Aorta (tissue), 5 donors: ENCODE measurements around the gene EFR3B. TPM values are rescaled to one million over a fixed set of nuclear protein-coding genes. Genes with fewer than 3 reads are reported as not detected.
"Not testable (repeated sequence)": the region's sequence is repeated elsewhere in the genome, so short reads cannot be mapped to it uniquely, and the experiment has no call there.

Source experiments
- ATAC-seq: fragments of 200-7000 bp; cut with Tn5 transposase; one replicate; pipeline ENCODE4 v1.9.1; 2022; ENCODE audit warnings: moderate library complexity; ENCODE audit not compliant: low FRiP score
- DNase-seq, 2 donors: peaks; one replicate each; pipeline ENCODE4 v3.0.0-alpha.2; 2020
- H3K27ac ChIP-seq, 2 donors: one replicate each; pipeline ENCODE4 v1.5.1; 2013; ENCODE audit warnings: low read length in 2 of 2, mild to moderate bottlenecking in 2 of 2, moderate library complexity in 2 of 2, control low read depth in 1 of 2, inconsistent platforms in 1 of 2, low read depth in 1 of 2
- H3K27me3 ChIP-seq, 2 donors: one replicate each; pipeline ENCODE4 v1.6.1; 2013; ENCODE audit warnings: control low read depth in 1 of 2, low read length in 1 of 2, mild to moderate bottlenecking in 1 of 2, moderate library complexity in 1 of 2; ENCODE audit not compliant: insufficient read depth in 2 of 2, control insufficient read depth in 1 of 2
- H3K36me3 ChIP-seq, 2 donors: one replicate each; pipeline ENCODE4 v1.6.1; 2013; ENCODE audit warnings: control low read depth in 1 of 2, low read length in 1 of 2, mild to moderate bottlenecking in 1 of 2; ENCODE audit not compliant: insufficient read depth in 2 of 2, control insufficient read depth in 1 of 2
- H3K4me1 ChIP-seq, 2 donors: one replicate each; pipeline ENCODE4 v1.6.1; 2013; ENCODE audit warnings: low read length in 2 of 2, control low read depth in 1 of 2, mild to moderate bottlenecking in 1 of 2, moderate library complexity in 1 of 2; ENCODE audit not compliant: insufficient read depth in 2 of 2, control insufficient read depth in 1 of 2
- H3K4me3 ChIP-seq, 2 donors: one replicate each; pipeline ENCODE4 v1.5.1; 2013; ENCODE audit warnings: low read length in 2 of 2, control low read depth in 1 of 2, mild to moderate bottlenecking in 1 of 2
- H3K9me3 ChIP-seq: one replicate; pipeline ENCODE4 v1.6.1; 2013; ENCODE audit warnings: mild to moderate bottlenecking, low read length; ENCODE audit not compliant: control insufficient read depth
- WGBS, 2 donors: extraction: QIAGEN DNeasy Blood & Tissue Kit; methylation state at CpG; one replicate each; pipeline ENCODE4 v1.1.7; 2013; 5-methylcytosine and 5-hydroxymethylcytosine counted together
- intact Hi-C, 2 donors: fragments of 100-400 bp; cut with DNase I; formaldehyde crosslinking; loops; one replicate each; pipeline versions ENCODE4 v1.14.2 to v1.15.0; 2022
- polyA plus RNA-seq, 2 donors: library from polyadenylated mRNA; stranded (reverse); fragments of 200-250 nt; gene quantifications; one replicate each; pipeline ENCODE4 v1.2.3, GENCODE V29; 2013
- total RNA-seq, 2 donors: library from RNA; stranded (reverse); fragmentation: NEBNext Ultra II Directional; extraction: Animal tissue kit (Norgen Biotek cat#: 25700); gene quantifications; one replicate each; pipeline ENCODE4 v1.2.1, GENCODE V29; 2021
- donor health status: healthy with polysubstance abuse.
- donor health status: Bipolar disorder and iron deficiency.
- donor health status: DM: no; HTN: no; CAD: no.
- donor health status: DM: no; HTN: no; CAD: no.
- donor health status: DM: yes; HTN: yes; CAD: no.

EFR3B gene
- total and polyA plus RNA-seq, 4 donors, result 0.36 to 1.3 (median 0.88) TPM

- H3K36me3 ChIP-seq, result not testable (repeated sequence)
These were observed 60.5 kb downstream of the EFR3B start for GRCh38 chr2:25102352-25102751.

DNA sequence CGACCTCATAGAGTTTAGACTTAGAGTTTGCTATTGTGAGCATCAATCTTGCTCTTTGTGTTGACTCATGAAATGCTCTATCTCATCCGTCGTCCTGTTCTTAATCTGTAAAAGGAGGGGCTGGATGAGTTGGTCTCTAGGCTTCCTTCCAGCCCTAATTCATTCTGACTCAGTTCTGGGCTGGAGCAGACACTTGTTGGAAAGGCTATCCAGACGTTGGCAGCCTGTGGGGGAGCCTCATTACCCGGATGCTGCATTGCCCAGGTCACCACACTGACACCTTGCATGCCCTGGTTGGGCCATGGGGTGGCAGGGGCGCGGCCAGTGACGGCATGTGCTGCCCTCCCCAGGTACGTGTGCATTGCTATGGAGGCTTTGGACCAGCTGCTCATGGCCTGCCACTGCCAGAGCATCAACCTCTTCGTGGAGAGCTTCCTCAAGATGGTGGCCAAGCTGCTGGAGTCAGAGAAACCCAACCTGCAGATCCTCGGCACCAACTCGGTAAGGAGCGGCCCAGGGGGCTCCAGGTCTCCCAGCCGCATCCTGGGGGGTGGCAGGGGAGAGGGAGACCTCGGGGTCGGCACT is 61.5 kb downstream of the EFR3B start:
- peak; percentile 61 for ATAC-seq
- no peaks in the 10 kb centered on the region for H3K4me1 ChIP-seq
- 72 to 76% methylated on average over 16 of the region's 16 CpGs for WGBS, 2 donors

More at GRCh38 chr2:25102352-25102751, 60.5 kb downstream of the EFR3B start:
- ATAC-seq, H3K4me3 ChIP-seq, H3K27me3 ChIP-seq, H3K27ac ChIP-seq, H3K4me1 ChIP-seq, intact Hi-C loops, H3K9me3 ChIP-seq, DNase-seq: not testable (repeated sequence)
- 89 to 94% methylated on average over 7 of the region's 7 CpGs for WGBS, 2 donors

GRCh38 chr2:25104736-25105135 is 62.9 kb downstream of the EFR3B start:
- intact Hi-C loops, result no loop called here
- H3K4me3 ChIP-seq, result no peak overlapping the region
- DNase-seq (no peak), ATAC-seq (no peak)
- H3K36me3 ChIP-seq, result no peaks in the 10 kb centered on the region
- H3K27ac ChIP-seq, result no peak overlapping the region
- no peaks in the 10 kb centered on the region for H3K9me3 ChIP-seq
- no peaks in the 10 kb centered on the region for H3K4me1 ChIP-seq
- 91 to 96% methylated on average over 5 of the region's 5 CpGs for WGBS, 2 donors
- no peaks in the 10 kb centered on the region for H3K27me3 ChIP-seq

More for the DNA sequence above, 61.5 kb downstream of the EFR3B start:
- DNase-seq, result no peak
- no peak overlapping the region for H3K27ac ChIP-seq
- no peaks in the 10 kb centered on the region for H3K9me3 ChIP-seq
- H3K27me3 ChIP-seq, result no peaks in the 10 kb centered on the region
- H3K4me3 ChIP-seq, result no peak overlapping the region
- intact Hi-C loops, result no loop called here
- no peaks in the 10 kb centered on the region for H3K36me3 ChIP-seq

DNA sequence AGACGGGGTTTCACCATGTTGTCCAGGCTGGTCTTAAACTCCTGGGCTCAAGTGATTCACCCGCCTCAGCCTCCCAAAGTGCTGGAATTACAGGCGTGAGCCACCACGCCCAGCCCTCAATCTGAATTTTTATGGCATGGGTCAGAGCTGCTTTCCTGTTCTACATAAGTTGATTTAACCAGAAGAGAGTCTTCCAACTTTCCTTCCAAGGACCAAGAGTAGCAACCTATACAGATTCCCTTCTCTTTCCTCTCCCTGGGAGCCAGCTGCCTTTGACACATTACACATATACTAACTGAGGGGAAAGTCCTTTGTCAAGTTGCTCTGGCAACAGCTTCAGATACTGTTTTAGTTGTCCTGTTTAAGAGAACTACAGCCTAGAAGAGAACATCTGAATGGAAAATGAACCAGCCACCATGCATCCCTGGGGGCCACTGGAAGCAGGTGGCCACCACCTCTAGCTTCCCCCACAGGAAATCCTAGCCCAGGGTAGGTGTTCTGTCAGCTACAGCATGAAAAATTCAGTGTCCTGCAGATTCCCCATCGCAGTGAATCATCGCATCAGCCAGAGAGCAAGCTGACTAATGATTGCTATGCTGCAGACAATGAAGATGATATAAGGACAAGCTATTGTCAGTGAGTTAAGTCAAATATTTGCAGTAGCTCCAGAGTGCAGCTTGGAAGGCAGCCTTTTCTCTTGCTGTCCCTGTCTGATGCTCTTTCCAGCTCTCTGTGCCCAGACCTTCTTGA is 63.6 kb downstream of the EFR3B start:
- Histone ChIP-seq H3K4me1 (no peaks in the 10 kb centered on the region), H3K27ac (no peak overlapping the region), H3K27me3 (no peaks in the 10 kb centered on the region), H3K9me3 (no peaks in the 10 kb centered on the region), H3K36me3 (no peaks in the 10 kb centered on the region), H3K4me3 (no peak overlapping the region)
- 90 to 98% methylated on average over 6 of the region's 6 CpGs for WGBS, 2 donors
- no peak for DNase-seq
- intact Hi-C loops, result no loop called here
- ATAC-seq, result no peak

DNA sequence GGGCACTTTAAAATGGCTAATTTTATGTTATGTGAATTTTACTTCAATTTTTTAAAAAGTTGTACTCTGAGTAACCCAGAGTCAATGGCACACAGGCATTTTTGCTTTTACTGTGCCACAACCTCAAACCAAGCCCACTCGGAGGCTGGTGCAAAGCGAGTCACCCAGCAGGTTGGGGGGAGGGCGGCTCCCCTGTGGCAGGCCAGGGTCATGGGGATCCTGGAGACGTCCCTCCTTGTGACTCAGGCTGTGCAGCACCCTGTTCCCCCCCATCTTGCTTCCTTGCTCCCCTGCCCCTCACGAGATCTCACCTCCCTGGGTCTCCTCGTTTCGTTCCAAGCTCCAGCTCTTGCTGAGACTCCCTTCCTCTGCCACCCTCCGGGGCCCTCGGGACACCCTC is 67.9 kb downstream of the EFR3B start:
- Histone ChIP-seq H3K27me3 (no peaks in the 10 kb centered on the region), H3K4me3 (no peak overlapping the region), H3K36me3 (no peaks in the 10 kb centered on the region), H3K4me1 (no peaks in the 10 kb centered on the region), H3K27ac (no peak overlapping the region), H3K9me3 (no peaks in the 10 kb centered on the region)
- ATAC-seq (no peak), DNase-seq (no peak)
- 89 to 90% methylated on average over 7 to 9 of the region's 9 CpGs for WGBS, 2 donors
- intact Hi-C loops, result no loop called here

DNA sequence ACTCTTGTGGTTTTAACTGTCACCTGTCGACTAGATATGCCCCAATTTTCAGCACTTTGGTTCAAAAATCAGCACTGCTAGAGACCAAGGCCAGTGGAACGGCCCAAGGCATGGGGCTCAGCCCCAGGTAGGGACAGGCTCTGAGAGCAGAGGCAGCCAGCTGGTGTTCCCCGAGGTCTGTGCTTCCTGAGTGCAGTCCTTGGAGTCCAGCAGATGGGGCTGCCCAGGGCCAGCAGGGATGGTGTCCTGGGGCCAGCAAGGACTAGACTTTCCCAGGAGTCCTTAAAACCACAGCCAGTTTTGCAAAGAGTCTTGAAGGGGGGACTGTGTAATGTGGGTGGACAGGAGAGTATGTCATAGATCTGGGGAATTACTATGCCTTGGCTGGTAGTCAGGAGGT is 70.2 kb downstream of the EFR3B start:
- WGBS, 2 donors, result 93 to 95% methylated on average over 3 of the region's 3 CpGs
- DNase-seq, result no peak

DNA sequence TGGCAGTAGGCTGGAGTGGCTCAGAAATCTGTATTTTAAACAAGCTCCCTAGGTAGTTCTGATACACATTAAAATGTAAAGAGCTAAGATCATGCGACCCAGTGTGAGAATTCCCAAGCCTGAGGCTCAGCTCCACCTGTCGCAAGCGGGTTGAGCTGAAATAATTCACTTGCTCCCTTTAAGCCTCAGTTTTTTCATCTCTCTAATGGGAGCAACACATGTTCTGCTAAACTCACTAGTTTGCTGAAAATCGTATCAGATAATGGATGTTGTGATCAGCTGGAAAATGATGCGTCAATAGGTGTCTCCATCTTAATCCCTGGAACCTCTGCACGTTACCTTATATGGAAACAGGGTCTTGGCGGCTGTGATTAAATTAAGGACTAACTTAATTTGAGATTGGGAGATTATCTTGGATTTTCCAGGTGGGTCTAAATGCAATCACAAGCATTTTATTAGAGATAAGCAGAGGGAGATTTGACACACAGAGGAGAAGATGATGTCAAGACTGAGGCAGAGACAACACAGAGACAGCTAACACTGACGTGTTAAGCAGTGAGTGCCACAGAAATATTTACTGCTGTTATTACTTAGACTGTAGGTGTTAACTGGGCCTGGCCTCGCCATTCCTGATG is 73.5 kb downstream of the EFR3B start:
- no peaks in the 10 kb centered on the region for H3K9me3 ChIP-seq
- intact Hi-C loops, result no loop called here
- H3K4me1 ChIP-seq, result no peaks in the 10 kb centered on the region
- no peak overlapping the region for H3K4me3 ChIP-seq
- H3K27ac ChIP-seq, result no peak overlapping the region
- H3K27me3 ChIP-seq, result no peaks in the 10 kb centered on the region
- DNase-seq, result no peak
- 94 to 95% methylated on average over 9 of the region's 9 CpGs for WGBS, 2 donors
- ATAC-seq, result no peak
- no peaks in the 10 kb centered on the region for H3K36me3 ChIP-seq

More for the DNA sequence above, 70.2 kb downstream of the EFR3B start:
- ATAC-seq, result no peak
- intact Hi-C loops, result no loop called here
- H3K27me3 ChIP-seq, result no peaks in the 10 kb centered on the region
- no peak overlapping the region for H3K4me3 ChIP-seq
- H3K4me1 ChIP-seq, result no peaks in the 10 kb centered on the region
- no peaks in the 10 kb centered on the region for H3K36me3 ChIP-seq
- no peaks in the 10 kb centered on the region for H3K9me3 ChIP-seq
- H3K27ac ChIP-seq, result no peak overlapping the region

GRCh38 chr2:25115902-25116301 is 74.0 kb downstream of the EFR3B start:
- Histone ChIP-seq H3K27me3 (no peaks in the 10 kb centered on the region), H3K36me3 (no peaks in the 10 kb centered on the region), H3K4me1 (no peaks in the 10 kb centered on the region), H3K4me3 (no peak overlapping the region), H3K9me3 (no peaks in the 10 kb centered on the region), H3K27ac (no peak overlapping the region)
- ATAC-seq (no peak), DNase-seq (no peak)
- WGBS, 2 donors, result 79 to 81% methylated on average over 4 of the region's 4 CpGs
- intact Hi-C loops, result no loop called here

DNA sequence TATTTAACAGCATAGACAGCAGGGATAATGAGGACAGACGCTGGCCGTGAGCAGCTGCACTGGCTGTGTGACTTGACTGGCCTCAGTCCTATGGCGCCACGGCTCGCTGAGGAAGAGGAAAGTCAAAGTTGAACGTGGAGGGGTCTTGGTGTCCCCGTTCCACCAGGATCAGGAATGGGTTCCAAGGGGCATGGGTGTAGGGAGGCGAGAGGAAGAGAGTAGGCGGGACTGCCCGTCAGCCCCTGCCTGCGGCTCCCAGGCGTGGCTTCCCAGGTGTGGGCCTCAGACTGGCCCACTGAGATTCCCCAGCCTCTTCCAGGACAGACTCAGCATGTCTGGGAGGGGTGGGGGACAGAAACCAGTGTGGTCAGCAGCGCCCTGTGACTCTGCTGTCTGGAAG is 75.1 kb downstream of the EFR3B start:
- no peak overlapping the region for H3K27ac ChIP-seq
- no peaks in the 10 kb centered on the region for H3K27me3 ChIP-seq
- no peak overlapping the region for H3K4me3 ChIP-seq
- H3K4me1 ChIP-seq, result no peaks in the 10 kb centered on the region
- no peaks in the 10 kb centered on the region for H3K36me3 ChIP-seq
- peak in 1 of 2 donors; percentile 49 for DNase-seq
- 92 to 97% methylated on average over 13 of the region's 13 CpGs for WGBS, 2 donors
- H3K9me3 ChIP-seq, result no peaks in the 10 kb centered on the region
- ATAC-seq, result no peak
- intact Hi-C loops, result no loop called here
